ENCODE results near the gene ETV5.

- no peak for TF ChIP-seq ZNF175 (tag by site-specific recombination; IDR thresholded peaks at IDR 0.05)
- no peak for TF ChIP-seq REST (tag by site-specific recombination; IDR thresholded peaks at IDR 0.05)
- TF ChIP-seq HOXA7 (CRISPR knock-in tag; IDR thresholded peaks at IDR 0.05; ENCODE audit: borderline replicate concordance): no peak
- TF ChIP-seq CTCF (tag by site-specific recombination; IDR thresholded peaks at IDR 0.05): no peak
- TF ChIP-seq ZNF596 (tag by site-specific recombination; IDR thresholded peaks at IDR 0.05): no peak
- no peak for TF ChIP-seq ZNF707 (tag by site-specific recombination; IDR thresholded peaks at IDR 0.05)
- no peak for TF ChIP-seq YY1 (tag by site-specific recombination; IDR thresholded peaks at IDR 0.05)
- no peak for TF ChIP-seq ZNF449 (tag by site-specific recombination; IDR thresholded peaks at IDR 0.05)
- no peak for TF ChIP-seq ZNF600 (tag by site-specific recombination; IDR thresholded peaks at IDR 0.05)
- no peak for TF ChIP-seq ZBTB8A (tag by site-specific recombination; IDR thresholded peaks at IDR 0.05)
- TF ChIP-seq HOXC10 (CRISPR knock-in tag; IDR thresholded peaks at IDR 0.05): no peak
- TF ChIP-seq ZNF623 (tag by site-specific recombination; IDR thresholded peaks at IDR 0.05): no peak
- no peak for TF ChIP-seq ZFP41 (tag by site-specific recombination; IDR thresholded peaks at IDR 0.05; ENCODE audit: borderline replicate concordance)
- TF ChIP-seq ZNF10 (tag by site-specific recombination; IDR thresholded peaks at IDR 0.05): no peak
Observed at GRCh38 chr3:186049001-186049400, 59.9 kb downstream of the ETV5 start.
